ENCODE measurements around the gene GPR18. TPM values are rescaled to one million over a fixed set of nuclear protein-coding genes. Genes with fewer than 3 reads are reported as not detected.

GPR18 gene
- total RNA-seq, 4 donors from 2014 or later, result 0.36 TPM; not detected in 3

DNA sequence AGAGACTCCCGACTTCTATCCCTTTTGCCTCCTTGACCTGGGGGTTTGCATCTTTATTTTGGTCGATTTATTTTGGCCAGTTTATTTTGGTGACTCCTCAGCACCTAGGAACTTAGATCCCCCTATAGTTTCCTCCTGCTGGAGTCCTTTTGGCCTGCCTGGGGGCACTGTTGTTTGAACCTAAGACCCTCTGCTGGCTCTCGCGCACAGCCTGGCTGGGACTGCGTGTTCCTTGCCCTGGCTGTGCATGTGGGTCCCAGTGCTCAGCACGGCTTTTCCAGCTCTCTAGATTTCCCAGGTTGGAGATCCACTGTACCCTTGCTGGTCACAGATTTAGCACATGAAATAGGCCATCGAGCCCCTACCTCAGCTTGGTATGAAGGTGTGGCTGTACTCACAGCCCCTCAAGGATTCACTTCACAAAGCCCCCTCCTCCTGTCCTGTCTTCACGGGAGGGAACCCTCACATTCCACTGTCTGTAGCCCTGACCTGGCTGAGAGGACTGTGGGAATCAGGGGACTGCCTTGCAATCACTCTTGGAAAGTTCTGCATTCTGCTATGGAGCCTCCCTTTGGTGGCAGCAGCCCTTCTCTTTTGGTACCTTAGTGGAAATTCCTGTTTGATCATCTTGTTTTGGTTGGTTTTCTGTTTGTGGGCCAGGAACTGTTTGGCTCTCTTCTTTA lies 49.2 kb downstream of the GPR18 start:
- no peak for DNase-seq (ENCODE audit: low spot score)
- no peak for ATAC-seq (ENCODE audit: low FRiP score)
- TF ChIP-seq, protein P1, sequence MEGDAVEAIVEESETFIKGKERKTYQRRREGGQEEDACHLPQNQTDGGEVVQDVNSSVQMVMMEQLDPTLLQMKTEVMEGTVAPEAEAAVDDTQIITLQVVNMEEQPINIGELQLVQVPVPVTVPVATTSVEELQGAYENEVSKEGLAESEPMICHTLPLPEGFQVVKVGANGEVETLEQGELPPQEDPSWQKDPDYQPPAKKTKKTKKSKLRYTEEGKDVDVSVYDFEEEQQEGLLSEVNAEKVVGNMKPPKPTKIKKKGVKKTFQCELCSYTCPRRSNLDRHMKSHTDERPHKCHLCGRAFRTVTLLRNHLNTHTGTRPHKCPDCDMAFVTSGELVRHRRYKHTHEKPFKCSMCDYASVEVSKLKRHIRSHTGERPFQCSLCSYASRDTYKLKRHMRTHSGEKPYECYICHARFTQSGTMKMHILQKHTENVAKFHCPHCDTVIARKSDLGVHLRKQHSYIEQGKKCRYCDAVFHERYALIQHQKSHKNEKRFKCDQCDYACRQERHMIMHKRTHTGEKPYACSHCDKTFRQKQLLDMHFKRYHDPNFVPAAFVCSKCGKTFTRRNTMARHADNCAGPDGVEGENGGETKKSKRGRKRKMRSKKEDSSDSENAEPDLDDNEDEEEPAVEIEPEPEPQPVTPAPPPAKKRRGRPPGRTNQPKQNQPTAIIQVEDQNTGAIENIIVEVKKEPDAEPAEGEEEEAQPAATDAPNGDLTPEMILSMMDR (IDR thresholded peaks at IDR 0.05), result no peak

DNA sequence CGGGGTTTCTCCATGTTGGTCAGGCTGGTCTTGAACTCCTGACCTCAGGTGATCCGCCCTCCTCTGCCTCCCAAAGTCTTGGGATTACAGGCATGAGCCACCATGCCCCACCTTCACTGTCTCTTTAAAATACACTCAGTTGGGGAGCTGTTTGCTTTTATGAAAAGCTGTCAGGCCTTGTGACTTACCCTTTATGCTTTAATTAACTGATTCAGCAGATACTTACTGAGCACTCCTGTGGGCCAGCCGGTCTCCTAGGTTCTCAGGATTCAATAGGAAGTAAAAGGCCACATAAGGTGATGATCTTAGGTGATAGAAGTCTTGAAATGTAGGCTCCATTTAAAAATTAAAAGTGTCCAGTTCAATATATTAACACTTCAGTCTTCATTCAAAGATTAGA lies 50.0 kb downstream of the GPR18 start:
- DNase-seq (ENCODE audit: low spot score), result no peak
- TF ChIP-seq, protein P1 (IDR thresholded peaks at IDR 0.05), result no peak
- ATAC-seq (ENCODE audit: low FRiP score), result no peak

DNA sequence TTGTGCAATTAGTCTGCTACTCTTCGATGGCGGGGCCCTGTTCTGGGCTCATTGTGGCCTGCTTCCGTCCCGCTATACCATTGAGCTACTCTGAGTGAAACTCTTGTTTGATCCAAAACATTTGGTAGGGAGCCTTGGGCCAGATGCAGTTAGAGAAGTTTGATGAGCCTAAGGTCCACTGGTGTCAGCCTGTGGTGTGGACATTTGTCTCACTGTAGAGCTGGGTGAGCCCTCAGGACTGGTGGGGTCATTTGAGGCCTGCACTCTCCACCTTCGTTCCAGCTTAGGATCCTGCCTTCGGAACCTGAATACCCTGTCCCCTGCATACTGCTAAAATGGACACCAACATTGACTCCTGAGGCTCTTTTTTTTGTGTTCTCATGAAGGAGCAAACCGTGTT lies 50.7 kb downstream of the GPR18 start:
- no peak for ATAC-seq (ENCODE audit: low FRiP score)
- TF ChIP-seq, protein P1 (IDR thresholded peaks at IDR 0.05), result no peak

DNA sequence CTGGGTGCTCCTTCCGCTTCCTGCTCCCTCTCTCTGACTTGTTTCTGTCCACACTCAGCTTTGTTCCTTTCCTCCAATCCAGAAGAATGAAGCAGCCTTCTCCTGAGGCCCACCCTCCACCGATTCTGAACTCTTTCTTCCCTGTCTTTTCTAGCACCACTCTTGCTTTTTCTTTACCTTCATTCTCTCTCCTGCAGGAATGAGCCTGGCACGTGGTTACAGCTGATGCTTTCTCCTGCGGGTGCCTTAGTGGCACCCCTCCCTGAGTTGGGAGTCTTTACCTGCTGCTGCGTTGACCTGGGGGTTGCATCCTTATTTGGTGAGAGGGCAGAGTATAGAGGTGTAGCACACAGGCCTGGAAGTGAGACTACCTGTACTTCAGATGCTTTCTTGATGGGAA lies 51.3 kb downstream of the GPR18 start:
- TF ChIP-seq, protein P1 (IDR thresholded peaks at IDR 0.05), result no peak
- ATAC-seq (ENCODE audit: low FRiP score), result no peak
- no peak for DNase-seq (ENCODE audit: low spot score)

More for the DNA sequence above, 50.7 kb downstream of the GPR18 start:
- DNase-seq (ENCODE audit: low spot score), result no peak

DNA sequence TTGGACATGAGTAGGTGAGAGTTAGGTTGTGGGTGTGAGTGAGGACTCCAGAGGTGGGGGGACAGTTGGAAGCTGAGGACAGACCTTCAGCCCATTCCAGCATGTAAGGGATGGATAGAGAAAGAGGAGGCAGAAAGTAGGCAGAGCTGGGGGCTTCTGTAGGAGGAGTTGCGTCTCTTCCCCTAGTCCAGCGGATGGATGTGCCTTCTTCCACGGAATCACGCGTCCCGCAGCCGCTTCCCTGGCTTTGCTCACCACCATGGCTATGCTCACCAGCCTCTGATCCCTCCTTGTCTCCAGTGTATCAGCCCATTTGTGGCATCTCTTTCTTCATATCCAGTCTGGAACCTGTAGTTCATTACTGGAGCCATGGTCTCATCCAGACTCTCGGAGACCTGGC lies 52.0 kb downstream of the GPR18 start:
- DNase-seq (ENCODE audit: low spot score), result no peak
- TF ChIP-seq, protein P1 (IDR thresholded peaks at IDR 0.05), result no peak
- ATAC-seq (ENCODE audit: low FRiP score), result no peak

DNA sequence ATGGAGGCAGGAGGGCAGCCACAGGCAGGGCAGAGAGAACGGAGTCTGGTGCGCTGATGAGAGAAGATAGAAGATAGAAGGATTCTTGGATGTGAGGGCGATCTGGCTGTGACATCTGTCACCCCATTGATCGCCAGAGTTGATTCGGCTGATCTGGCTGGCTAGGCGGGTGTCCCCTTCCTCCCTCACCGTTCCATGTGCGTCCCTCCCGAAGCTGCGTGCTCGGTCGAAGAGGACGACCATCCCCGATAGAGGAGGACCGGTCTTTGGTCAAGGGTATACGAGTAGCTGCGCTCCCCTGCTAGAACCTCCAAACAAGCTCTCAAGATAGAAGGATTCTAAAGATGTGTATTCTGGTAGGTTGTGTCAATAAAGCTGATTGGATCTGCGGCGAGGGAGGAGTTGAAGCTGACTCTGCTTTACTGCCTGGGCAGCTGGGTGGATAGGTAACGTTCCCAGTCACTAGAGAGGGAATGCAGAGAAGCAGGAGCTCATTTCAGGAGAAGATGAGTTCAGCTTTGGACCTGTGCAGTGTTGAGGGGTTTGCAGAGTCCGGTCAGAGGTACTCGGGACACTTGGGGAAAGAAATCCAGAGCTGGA lies 52.5 kb downstream of the GPR18 start:
- ATAC-seq (ENCODE audit: low FRiP score) (no peak), DNase-seq (ENCODE audit: low spot score) (no peak)
- TF ChIP-seq, protein P1 (IDR thresholded peaks at IDR 0.05), result no peak

Small RNAs within 50 kb of the gene (small RNA-seq; reads per million reads assigned to genes)
- gene RN7SKP9, result not detected

Other genes with a start within 250 kb of the GPR18 start
- gene UBAC2, start 57.5 kb downstream of the GPR18 start, total RNA-seq, result 10 to 100 TPM; 41.8 to 51.0 (median 45.5) TPM
- gene GPR183, start 49.0 kb upstream of the GPR18 start, total RNA-seq, result 10 to 100 TPM; 17.2 to 73.5 (median 42.7) TPM
- 10 to 100 TPM; 72.1 to 92.0 (median 88.4) TPM for gene TM9SF2, start 243.1 kb upstream of the GPR18 start, total RNA-seq

All from omental fat pad (tissue), 4 donors.